ENCODE data around the gene TBC1D12.

GRCh38 chr10:94362360-94363250 lies 39.7 kb upstream of the TBC1D12 start, which contains the start of gene NOC3L:
- TF ChIP-seq POLR2A (IDR thresholded peaks at IDR 0.05) (peak in 1 of 2 donors; percentile 65), CTCF (IDR thresholded peaks at IDR 0.05) (peak; percentile 59 to 88 (median 77))
